ENCODE data around the gene CBX1. TPM values are rescaled to one million over a fixed set of nuclear protein-coding genes. Genes with fewer than 3 reads are reported as not detected.

The CBX1 gene
- total and polyA plus RNA-seq, 2 of the 13 experiments (the other 11 are each of a cell fraction or from before 2014, with no cell fraction given), result 17.8 to 108 TPM

GRCh38 chr17:48024149-48025039 lies 76.9 kb downstream of the CBX1 start (continued):
- TF ChIP-seq ZNF710 (CRISPR knock-in tag; IDR thresholded peaks at IDR 0.05; ENCODE audit: borderline replicate concordance) (no peak), ZNF672 (CRISPR knock-in tag; IDR thresholded peaks at IDR 0.05) (no peak), ZMAT5 (CRISPR knock-in tag; IDR thresholded peaks at IDR 0.05; ENCODE audit: borderline replicate concordance, low read depth) (no peak), AGO1 (IDR thresholded peaks at IDR 0.05; ENCODE audit: low read depth, low read length, poor library complexity, severe bottlenecking) (peak; percentile 7), ZNF296 (CRISPR knock-in tag; conservative IDR thresholded peaks at IDR 0.05) (no peak), ZNF841 (CRISPR knock-in tag; IDR thresholded peaks at IDR 0.05; ENCODE audit: borderline replicate concordance) (no peak), PRMT3 (CRISPR knock-in tag; IDR thresholded peaks at IDR 0.05; ENCODE audit: borderline replicate concordance, low read depth) (no peak), IRF1 (CRISPR knock-in tag; IDR thresholded peaks at IDR 0.05; ENCODE audit: low read depth) (0 out of 2 replicates have a peak, but pooled peaks have one; percentile 21), ZNF224 (CRISPR knock-in tag; IDR thresholded peaks at IDR 0.05) (no peak), ZIK1 (CRISPR knock-in tag; IDR thresholded peaks at IDR 0.05; ENCODE audit: borderline replicate concordance, low read depth) (no peak), ZNF816 (CRISPR knock-in tag; IDR thresholded peaks at IDR 0.05; ENCODE audit: borderline replicate concordance) (no peak), ARHGAP35 (CRISPR knock-in tag; IDR thresholded peaks at IDR 0.05; ENCODE audit: borderline replicate concordance) (no peak), ZNF460 (CRISPR knock-in tag; IDR thresholded peaks at IDR 0.05; ENCODE audit: borderline replicate concordance) (no peak), ZNF292 (CRISPR knock-in tag; IDR thresholded peaks at IDR 0.05; ENCODE audit: borderline replicate concordance, low read depth) (no peak), ZFAT (CRISPR knock-in tag; conservative IDR thresholded peaks at IDR 0.05) (no peak), RORA (CRISPR knock-in tag; IDR thresholded peaks at IDR 0.05) (no peak), PHF8 (CRISPR knock-in tag; IDR thresholded peaks at IDR 0.05) (no peak), CEBPG (CRISPR knock-in tag; IDR thresholded peaks at IDR 0.05) (no peak), ARNT2 (CRISPR knock-in tag; IDR thresholded peaks at IDR 0.05; ENCODE audit: low read depth) (no peak), RAD21 (CRISPR knock-in tag; IDR thresholded peaks at IDR 0.05) (no peak), ZNF230 (CRISPR knock-in tag; IDR thresholded peaks at IDR 0.05) (0 out of 2 replicates have a peak, but pooled peaks have one; percentile 11), HNRNPLL (IDR thresholded peaks at IDR 0.05; ENCODE audit: low read depth, low read length, poor library complexity, severe bottlenecking) (peak; percentile 41), ZNF333 (CRISPR knock-in tag; IDR thresholded peaks at IDR 0.05; ENCODE audit: borderline replicate concordance) (peak; percentile 74; the same call in 1 of the 2 replicates), CCAR2 (optimal IDR thresholded peaks at IDR 0.05; ENCODE audit: low read depth, low read length) (no peak), RXRA (CRISPR knock-in tag; IDR thresholded peaks at IDR 0.05) (no peak), ZNF33B (CRISPR knock-in tag; IDR thresholded peaks at IDR 0.05) (no peak)
